Naive thymus-derived CD4-positive, alpha-beta T cell (primary cell): Measurements from ENCODE around the gene TLCD3B. TPM values are rescaled to one million over a fixed set of nuclear protein-coding genes. Genes with fewer than 3 reads are reported as not detected.
"Not testable (repeated sequence)": the region's sequence is repeated elsewhere in the genome, so short reads cannot be mapped to it uniquely, and the experiment has no call there.

Experiments used
- ATAC-seq: fragments of 150-1000 bp; cut with Tn5 transposase; 2 replicates; pipeline ENCODE4 v1.10.0; 2021; ENCODE audit warnings: mild to moderate bottlenecking, moderate library complexity
- CTCF ChIA-PET: fragments of 350-600 bp; sonication (Branson Sonifier 250); formaldehyde crosslinking; loops from one replicate; lab custom pipeline; 2021; ENCODE audit warnings: antibody characterized with exemption; lab: Charles Lee
- POLR2A ChIA-PET: fragments of 350-600 bp; sonication (Branson Sonifier 250); formaldehyde crosslinking; loops from one replicate; lab custom pipeline; 2021; ENCODE audit warnings: antibody characterized with exemption, inconsistent platforms; lab: Charles Lee
- DNase-seq, 9 donors: peaks; one replicate each; pipeline versions ENCODE4 v3.0.0 to v3.0.0-alpha.2; 2020 to 2022; ENCODE audit warnings: mixed read lengths in 1 of 9
- H3K27ac ChIP-seq: one replicate; pipeline ENCODE4 v1.7.0; 2013; ENCODE audit warnings: mild to moderate bottlenecking, low read depth, low read length, moderate library complexity
- H3K27me3 ChIP-seq, 2 donors: one replicate each; pipeline ENCODE4 v1.7.0; 2013; ENCODE audit warnings: low read length in 2 of 2, mild to moderate bottlenecking in 2 of 2, moderate library complexity in 2 of 2; ENCODE audit not compliant: control insufficient read depth in 2 of 2, insufficient read depth in 2 of 2
- H3K36me3 ChIP-seq, 3 experiments: 1 replicate in 2 of 3; 2 replicates in 1 of 3; pipeline ENCODE4 v1.7.0; 2013; ENCODE audit warnings: low read length in 3 of 3, mild to moderate bottlenecking in 3 of 3, moderate library complexity in 1 of 3; ENCODE audit not compliant: insufficient read depth in 3 of 3, control insufficient read depth in 2 of 3
- H3K4me1 ChIP-seq, 2 donors: one replicate each; pipeline ENCODE4 v1.7.0; 2013; ENCODE audit warnings: low read length in 2 of 2, mild to moderate bottlenecking in 2 of 2, moderate library complexity in 1 of 2; ENCODE audit not compliant: control insufficient read depth in 2 of 2, insufficient read depth in 2 of 2
- H3K4me3 ChIP-seq: 2 replicates; pipeline ENCODE4 v1.7.0; 2013; ENCODE audit warnings: mild to moderate bottlenecking, low read length
- H3K9me3 ChIP-seq, 3 experiments: 1 replicate in 2 of 3; 2 replicates in 1 of 3; pipeline ENCODE4 v1.7.0; 2013; ENCODE audit warnings: low read length in 3 of 3; ENCODE audit not compliant: control insufficient read depth in 2 of 3
- H3K27ac Mint-ChIP-seq, 9 donors: one replicate each; pipeline ENCODE4 v1.8.0; 2020 to 2022; ENCODE audit warnings: mixed read lengths in 9 of 9, mild to moderate bottlenecking in 8 of 9, moderate library complexity in 5 of 9, inconsistent platforms in 2 of 9
- H3K27me3 Mint-ChIP-seq, 5 donors: one replicate each; pipeline ENCODE4 v1.8.0; 2021 to 2022; ENCODE audit warnings: mixed read lengths in 5 of 5, mild to moderate bottlenecking in 1 of 5
- H3K36me3 Mint-ChIP-seq, 5 donors: one replicate each; pipeline ENCODE4 v1.8.0; 2020 to 2022; ENCODE audit warnings: mixed read lengths in 5 of 5, mild to moderate bottlenecking in 3 of 5, inconsistent platforms in 1 of 5
- H3K4me1 Mint-ChIP-seq, 7 donors: one replicate each; pipeline ENCODE4 v1.8.0; 2020 to 2022; ENCODE audit warnings: mixed read lengths in 7 of 7, mild to moderate bottlenecking in 3 of 7, inconsistent platforms in 1 of 7
- H3K4me3 Mint-ChIP-seq, 10 donors: one replicate each; pipeline ENCODE4 v1.8.0; 2020 to 2022; ENCODE audit warnings: mild to moderate bottlenecking in 10 of 10, mixed read lengths in 10 of 10, moderate library complexity in 6 of 10, inconsistent platforms in 2 of 10
- H3K9me3 Mint-ChIP-seq, 11 donors: one replicate each; pipeline ENCODE4 v1.8.0; 2020 to 2022; ENCODE audit warnings: mixed read lengths in 11 of 11, mild to moderate bottlenecking in 4 of 11, inconsistent platforms in 1 of 11, moderate library complexity in 1 of 11
- intact Hi-C, 2 donors: fragments of 100-400 bp; cut with micrococcal nuclease; formaldehyde crosslinking; loops; one replicate each; pipeline ENCODE4 v1.15.1; 2023
- polyA plus RNA-seq, 2 donors: library from polyadenylated mRNA; unstranded; fragments of 300-500 nt; fragmentation: Illumina TruSeq; gene quantifications; one replicate each; pipeline ENCODE4 v1.2.3, GENCODE V29; 2021
- total RNA-seq, 6 experiments: library from RNA in 5 of 6; stranded (reverse) in 5 of 6; gene quantifications; 1 replicate in 5 of 6; 2 replicates in 1 of 6; pipeline ENCODE4 v1.2.3 and lab custom pipeline; 2021 to 2026

Gene TLCD3B
- total and polyA plus RNA-seq, 7 experiments from 2014 or later = 1.2 to 2.3 TPM; not detected in 5

- Mint-ChIP-seq H3K27ac (no peak overlapping the region), H3K36me3 (no peaks in the 10 kb centered on the region), H3K9me3 (peaks cover 0 to 3% (median 0%) of the 10 kb centered on the region in 11 donors), H3K4me1 (peaks cover 5 to 17% (median 10%) of the 10 kb centered on the region in 7 donors), H3K27me3 (peaks cover 0 to 37% (median 0%) of the 10 kb centered on the region in 5 donors), H3K4me3 (no peak overlapping the region)
- DNase-seq (no peak), ATAC-seq (no peak)
- no peaks in the 10 kb centered on the region for H3K36me3 ChIP-seq
- no peaks in the 10 kb centered on the region for H3K9me3 ChIP-seq
- intact Hi-C loops = no loop called here
- ChIA-PET CTCF (interaction anchor here (0.6 to 1.6 kb wide), 2 partner anchors 15 to 317 kb away, joined by 3 to 5 read pairs; no protein-coding TSS in a partner anchor), POLR2A (no interaction called here)
- H3K4me1 ChIP-seq = peaks cover 8% of the 10 kb centered on the region in 2 donors
- H3K4me3 ChIP-seq = no peak overlapping the region
- H3K27ac ChIP-seq = no peak overlapping the region
- H3K27me3 ChIP-seq = peaks cover 0 to under 1% of the 10 kb centered on the region in 2 donors
Observed at GRCh38 chr16:30017277-30017656, 13.8 kb downstream of the TLCD3B start.

DNA sequence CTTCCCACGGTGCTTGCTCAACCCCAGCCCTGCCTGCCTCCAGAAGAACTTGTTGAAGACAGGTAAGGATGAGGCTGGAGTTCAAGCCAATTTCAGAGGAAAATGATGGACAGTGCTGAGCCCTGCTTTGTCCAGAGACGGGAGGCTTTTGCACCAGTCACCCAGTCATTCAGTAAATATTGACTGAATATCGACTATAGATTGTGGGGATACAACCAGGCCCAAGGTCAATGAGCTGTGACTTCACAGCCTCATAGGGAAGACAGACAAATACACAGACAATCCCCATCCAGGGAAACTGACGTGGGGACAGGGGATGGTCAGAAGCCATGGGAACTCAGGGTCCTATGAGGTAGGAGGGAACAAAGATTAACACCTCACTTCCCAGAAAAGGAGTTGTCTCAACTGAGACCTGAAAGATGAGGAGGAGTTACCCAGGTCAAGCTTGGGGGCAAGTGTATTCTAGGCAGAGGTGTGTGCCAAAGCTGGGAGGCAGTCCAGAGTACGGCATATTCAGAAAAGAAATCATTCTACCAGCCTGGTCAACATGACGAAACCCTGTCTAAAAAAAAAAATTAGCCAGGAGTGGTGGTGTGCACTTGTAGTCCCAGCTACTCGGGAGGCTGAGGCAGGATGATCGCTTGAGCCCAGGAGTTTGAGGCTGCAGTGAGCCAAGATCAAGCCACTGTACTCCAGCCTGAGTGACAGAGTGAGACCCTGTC is 14.4 kb downstream of the TLCD3B start:
- peaks cover 7 to 8% of the 10 kb centered on the region in 2 donors for H3K4me1 ChIP-seq
- ATAC-seq = no peak
- Mint-ChIP-seq H3K27me3 (peaks cover 0 to 43% (median 5%) of the 10 kb centered on the region in 5 donors), H3K36me3 (no peaks in the 10 kb centered on the region), H3K27ac (no peak overlapping the region), H3K9me3 (peaks cover 0 to 3% (median 0%) of the 10 kb centered on the region in 11 donors), H3K4me1 (peaks cover 9 to 19% (median 14%) of the 10 kb centered on the region in 7 donors), H3K4me3 (no peak overlapping the region)
- ChIA-PET POLR2A (interaction anchor here (1.1 kb wide), 1 partner anchor 354 kb away, joined by 3 read pairs; no protein-coding TSS in a partner anchor), CTCF (interaction anchor here (1.6 kb wide), 1 partner anchor 316 kb away, joined by 5 read pairs; no protein-coding TSS in a partner anchor)
- H3K27ac ChIP-seq = no peak overlapping the region
- H3K9me3 ChIP-seq = no peaks in the 10 kb centered on the region
- no peak overlapping the region for H3K4me3 ChIP-seq
- H3K27me3 ChIP-seq = peaks cover 0 to 4% of the 10 kb centered on the region in 2 donors
- intact Hi-C loops = no loop called here
- DNase-seq = no peak
- H3K36me3 ChIP-seq = no peaks in the 10 kb centered on the region

DNA sequence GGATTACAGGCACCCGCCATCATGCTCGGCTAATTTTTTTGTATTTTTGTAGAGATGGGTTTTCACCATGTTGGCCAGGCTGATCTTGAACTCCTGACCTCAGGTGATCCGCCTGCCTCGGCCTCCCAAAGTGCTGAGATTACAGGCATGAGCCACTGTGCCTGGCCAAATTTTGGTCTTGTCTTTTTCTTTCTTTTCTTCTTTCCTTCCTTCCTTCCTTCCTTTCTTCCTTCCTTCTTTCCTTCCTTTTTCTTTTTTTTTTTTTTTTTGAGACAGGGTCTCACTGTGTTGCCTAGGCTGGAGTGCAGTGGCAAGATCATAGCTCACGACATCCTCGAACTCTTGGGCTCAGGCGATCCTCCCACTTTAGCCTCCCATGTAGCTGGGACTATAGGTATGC is 15.6 kb downstream of the TLCD3B start:
- DNase-seq, CTCF ChIA-PET, H3K27ac ChIP-seq, H3K36me3 ChIP-seq, H3K36me3 Mint-ChIP-seq, H3K4me3 Mint-ChIP-seq, H3K9me3 ChIP-seq, H3K9me3 Mint-ChIP-seq, H3K4me1 ChIP-seq, H3K27me3 ChIP-seq, H3K4me3 ChIP-seq, intact Hi-C loops, ATAC-seq: not testable (repeated sequence)
- peaks cover 4 to 11% (median 6%) of the 10 kb centered on the region in 7 donors for H3K4me1 Mint-ChIP-seq
- H3K27ac Mint-ChIP-seq = peak overlapping the region in 1 of 9 donors; percentile 56
- POLR2A ChIA-PET = interaction anchor here (0.7 to 1.1 kb wide), 3 partner anchors 27 to 353 kb away, joined by 3 read pairs; no protein-coding TSS in a partner anchor
- peaks cover 0 to 42% (median 6%) of the 10 kb centered on the region in 5 donors for H3K27me3 Mint-ChIP-seq

- ATAC-seq, H3K36me3 ChIP-seq, H3K36me3 Mint-ChIP-seq, H3K4me3 ChIP-seq, H3K27ac ChIP-seq, H3K9me3 Mint-ChIP-seq, POLR2A ChIA-PET, intact Hi-C loops, H3K9me3 ChIP-seq, H3K4me1 ChIP-seq, DNase-seq, H3K27ac Mint-ChIP-seq, H3K27me3 ChIP-seq: not testable (repeated sequence)
- H3K4me1 Mint-ChIP-seq = peaks cover 4 to 11% (median 5%) of the 10 kb centered on the region in 7 donors
- H3K4me3 Mint-ChIP-seq = peak overlapping the region in 5 of 10 donors; percentile 32 to 87 (median 74)
- H3K27me3 Mint-ChIP-seq = peaks cover 0 to 48% (median 6%) of the 10 kb centered on the region in 5 donors
- CTCF ChIA-PET = interaction anchor here (0.6 to 0.7 kb wide), 3 partner anchors 31 to 390 kb away, joined by 3 to 4 read pairs (median 4); no protein-coding TSS in a partner anchor
Observed at GRCh38 chr16:30012598-30012997, 18.5 kb downstream of the TLCD3B start.

DNA sequence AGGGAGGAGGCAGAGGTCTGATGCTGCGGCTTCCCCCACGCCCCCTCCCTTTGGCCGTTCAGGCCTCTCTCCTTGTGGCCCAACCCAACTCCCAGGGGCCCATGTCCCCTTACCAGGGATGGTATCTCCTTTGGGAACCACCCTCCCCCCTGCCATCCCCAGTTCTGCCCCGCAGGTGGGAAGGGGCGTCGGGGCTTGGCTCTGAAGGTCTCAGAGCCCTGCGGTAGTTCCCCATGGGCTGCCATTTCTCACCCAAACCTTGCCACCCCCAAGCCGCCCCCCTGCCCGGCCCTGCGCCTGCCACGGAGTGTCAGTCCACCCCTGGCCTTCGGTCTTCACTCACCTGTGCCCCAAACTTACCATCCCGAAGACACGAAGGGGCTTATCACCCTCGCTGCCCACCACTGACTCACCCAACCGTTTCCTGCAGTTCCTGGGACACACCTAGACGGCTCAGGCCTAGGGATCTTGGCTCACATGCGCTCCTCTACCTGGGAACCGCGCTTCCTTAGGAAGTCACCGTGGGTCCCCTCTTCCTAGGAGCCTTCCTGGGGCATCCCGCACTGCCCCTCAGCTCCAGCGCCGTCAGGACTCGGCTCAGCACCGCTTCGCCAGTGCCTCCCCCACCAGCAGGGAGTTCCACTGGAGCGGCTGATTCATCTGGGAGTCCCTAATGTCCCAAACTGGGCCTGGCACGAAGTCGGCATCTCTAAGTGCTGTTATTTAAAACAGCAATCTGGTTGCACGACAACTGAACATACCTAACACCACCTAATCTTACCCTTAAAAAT is 19.2 kb downstream of the TLCD3B start:
- no peaks in the 10 kb centered on the region for H3K9me3 Mint-ChIP-seq
- DNase-seq (no peak), ATAC-seq (no peak)
- POLR2A ChIA-PET = no interaction called here
- CTCF ChIA-PET = interaction anchor here (0.7 kb wide), 1 partner anchor 185 kb away, joined by 4 read pairs; no protein-coding TSS in a partner anchor
- peaks cover 0 to 45% (median 6%) of the 10 kb centered on the region in 5 donors for H3K27me3 Mint-ChIP-seq
- peak overlapping the region in 3 of 9 donors; percentile 9 to 84 (median 16) for H3K27ac Mint-ChIP-seq
- Histone ChIP-seq H3K4me1 (peaks cover 8 to 10% of the 10 kb centered on the region in 2 donors), H3K4me3 (peak overlapping the region; percentile 30), H3K27ac (no peak overlapping the region), H3K36me3 (no peaks in the 10 kb centered on the region), H3K27me3 (peaks cover 0 to 8% of the 10 kb centered on the region in 2 donors), H3K9me3 (no peaks in the 10 kb centered on the region)
- peaks cover 4 to 11% (median 5%) of the 10 kb centered on the region in 7 donors for H3K4me1 Mint-ChIP-seq
- intact Hi-C loops = no loop called here
- H3K4me3 Mint-ChIP-seq = peak overlapping the region; percentile 74 to 90 (median 80)
- H3K36me3 Mint-ChIP-seq = no peaks in the 10 kb centered on the region
